Measurements from ENCODE around the gene TFIP11. TPM values are rescaled to one million over a fixed set of nuclear protein-coding genes. Genes with fewer than 3 reads are reported as not detected.

The TFIP11 gene
- total and polyA plus RNA-seq, 2 donors from 2014 or later = 26.7 to 34.2 TPM

- Histone ChIP-seq H3K4me3 (ENCODE audit: low read length in 3 of 3) (no peak overlapping the region), H3K27ac (ENCODE audit: low read depth in 2 of 2, low read length in 2 of 2) (no peak overlapping the region), H3K4me1 (ENCODE audit: control insufficient read depth in 2 of 3, insufficient read depth in 2 of 3, low read depth in 1 of 3, low read length in 3 of 3) (peaks cover 5 to 25% (median 9%) of the 10 kb centered on the region in 3 donors), H3K27me3 (ENCODE audit: control insufficient read depth, insufficient read depth, low read length) (no peaks in the 10 kb centered on the region), H3K9ac (ENCODE audit: low read length in 3 of 3) (no peak overlapping the region), H3K9me3 (ENCODE audit: control insufficient read depth in 2 of 3, insufficient read depth in 1 of 3, low read length in 3 of 3) (no peaks in the 10 kb centered on the region), H3K36me3 (ENCODE audit: control insufficient read depth in 2 of 3, insufficient read depth in 3 of 3, low read length in 3 of 3) (peaks cover under 1 to 14% (median 3%) of the 10 kb centered on the region in 3 donors)
- DNase-seq = no peak
- no peak for TF ChIP-seq CTCF (IDR thresholded peaks at IDR 0.05; ENCODE audit: borderline replicate concordance, extremely low read depth, insufficient read depth)
- intact Hi-C loops (cut with DNase I) = no loop called here
- no peak for FAIRE-seq
Observed at GRCh38 chr22:26481694-26482093, 30.6 kb downstream of the TFIP11 start.

GRCh38 chr22:26481112-26481693 is 31.1 kb downstream of the TFIP11 start:
- intact Hi-C loops (cut with DNase I) = no loop called here
- no peak for DNase-seq
- no peak for FAIRE-seq
- peaks cover 5 to 25% (median 9%) of the 10 kb centered on the region in 3 donors for H3K4me1 ChIP-seq (ENCODE audit: control insufficient read depth in 2 of 3, insufficient read depth in 2 of 3, low read depth in 1 of 3, low read length in 3 of 3)
- peaks cover 2 to 19% (median 4%) of the 10 kb centered on the region in 3 donors for H3K36me3 ChIP-seq (ENCODE audit: control insufficient read depth in 2 of 3, insufficient read depth in 3 of 3, low read length in 3 of 3)
- H3K27me3 ChIP-seq (ENCODE audit: control insufficient read depth, insufficient read depth, low read length) = no peaks in the 10 kb centered on the region
- H3K27ac ChIP-seq (ENCODE audit: low read depth in 2 of 2, low read length in 2 of 2) = no peak overlapping the region
- no peaks in the 10 kb centered on the region for H3K9me3 ChIP-seq (ENCODE audit: control insufficient read depth in 2 of 3, insufficient read depth in 1 of 3, low read length in 3 of 3)
- TF ChIP-seq CTCF (IDR thresholded peaks at IDR 0.05; ENCODE audit: borderline replicate concordance, extremely low read depth, insufficient read depth) = no peak
- H3K4me3 ChIP-seq (ENCODE audit: low read length in 3 of 3) = no peak overlapping the region
- H3K9ac ChIP-seq (ENCODE audit: low read length in 3 of 3) = no peak overlapping the region

GRCh38 chr22:26480611-26480932 is 31.7 kb downstream of the TFIP11 start:
- H3K27ac ChIP-seq (ENCODE audit: low read depth in 2 of 2, low read length in 2 of 2) = no peak overlapping the region
- H3K27me3 ChIP-seq (ENCODE audit: control insufficient read depth, insufficient read depth, low read length) = no peaks in the 10 kb centered on the region
- peaks cover 5 to 25% (median 9%) of the 10 kb centered on the region in 3 donors for H3K4me1 ChIP-seq (ENCODE audit: control insufficient read depth in 2 of 3, insufficient read depth in 2 of 3, low read depth in 1 of 3, low read length in 3 of 3)
- DNase-seq (no peak), FAIRE-seq (no peak)
- peak overlapping the region in 1 of 3 donors; percentile 43 for H3K9ac ChIP-seq (ENCODE audit: low read length in 3 of 3)
- H3K9me3 ChIP-seq (ENCODE audit: control insufficient read depth in 2 of 3, insufficient read depth in 1 of 3, low read length in 3 of 3) = no peaks in the 10 kb centered on the region
- intact Hi-C loops (cut with DNase I) = no loop called here
- H3K4me3 ChIP-seq (ENCODE audit: low read length in 3 of 3) = peak overlapping the region in 1 of 3 donors; percentile 8
- peaks cover 2 to 21% (median 4%) of the 10 kb centered on the region in 3 donors for H3K36me3 ChIP-seq (ENCODE audit: control insufficient read depth in 2 of 3, insufficient read depth in 3 of 3, low read length in 3 of 3)
- TF ChIP-seq CTCF (IDR thresholded peaks at IDR 0.05; ENCODE audit: borderline replicate concordance, extremely low read depth, insufficient read depth) = no peak

Data from kidney (tissue), 14 donors.